Natural killer cell (primary cell): Measurements from ENCODE around the gene ZFHX2. TPM values are rescaled to one million over a fixed set of nuclear protein-coding genes. Genes with fewer than 3 reads are reported as not detected.

Experiments
- ATAC-seq, 3 donors: fragments of 150-1000 bp in 2 of 3; fragments of 200-7000 bp in 1 of 3; cut with Tn5 transposase; 1 replicate in 1 of 3; 2 replicates in 2 of 3; pipeline ENCODE4 v1.10.0; 2021; ENCODE audit warnings: mild to moderate bottlenecking in 2 of 3, moderate library complexity in 2 of 3
- DNase-seq, 2 donors: peaks; one replicate each; pipeline versions ENCODE4 v3.0.0 to v3.0.0-alpha.2; 2013 to 2021; ENCODE audit warnings: mixed read lengths in 1 of 2
- H3K27ac ChIP-seq: one replicate; pipeline ENCODE4 v1.5.1; 2013; ENCODE audit warnings: mild to moderate bottlenecking, low read length
- H3K27me3 ChIP-seq: one replicate; pipeline ENCODE4 v1.6.1; 2013; ENCODE audit warnings: low read length; ENCODE audit not compliant: control insufficient read depth, insufficient read depth
- H3K36me3 ChIP-seq: one replicate; pipeline ENCODE4 v1.6.1; 2013; ENCODE audit warnings: low read length; ENCODE audit not compliant: control insufficient read depth, insufficient read depth
- H3K4me1 ChIP-seq: one replicate; pipeline ENCODE4 v1.6.1; 2013; ENCODE audit warnings: low read length; ENCODE audit not compliant: control insufficient read depth, insufficient read depth
- H3K4me3 ChIP-seq: one replicate; pipeline ENCODE4 v1.5.1; 2013; ENCODE audit warnings: low read length
- H3K9me3 ChIP-seq: one replicate; pipeline ENCODE4 v1.6.1; 2013; ENCODE audit warnings: low read length; ENCODE audit not compliant: control insufficient read depth, insufficient read depth
- H3K27ac Mint-ChIP-seq, 2 donors: one replicate each; pipeline ENCODE4 v1.8.0; 2022; ENCODE audit warnings: mild to moderate bottlenecking in 2 of 2, mixed read lengths in 2 of 2, moderate library complexity in 1 of 2
- H3K27me3 Mint-ChIP-seq, 2 donors: one replicate each; pipeline ENCODE4 v1.8.0; 2022; ENCODE audit warnings: low read depth in 2 of 2, mixed read lengths in 2 of 2
- H3K36me3 Mint-ChIP-seq: one replicate; pipeline ENCODE4 v1.8.0; 2022; ENCODE audit warnings: mixed read lengths
- H3K4me1 Mint-ChIP-seq, 2 donors: one replicate each; pipeline ENCODE4 v1.8.0; 2022; ENCODE audit warnings: mixed read lengths in 2 of 2
- H3K4me3 Mint-ChIP-seq: one replicate; pipeline ENCODE4 v1.8.0; 2022; ENCODE audit warnings: mild to moderate bottlenecking, moderate library complexity, mixed read lengths
- H3K9me3 Mint-ChIP-seq, 2 donors: one replicate each; pipeline ENCODE4 v1.8.0; 2022; ENCODE audit warnings: mixed read lengths in 2 of 2
- WGBS: methylation state at CpG from one replicate; pipeline ENCODE4 v1.1.7; 2013; ENCODE audit warnings: missing lambda C conversion rate; ENCODE audit not compliant: insufficient coverage; 5-methylcytosine and 5-hydroxymethylcytosine counted together
- intact Hi-C: fragments of 100-400 bp; cut with micrococcal nuclease; formaldehyde crosslinking; loops from one replicate; pipeline ENCODE4 v1.14.2; 2022
- total RNA-seq, 4 donors: library from RNA; stranded (reverse); fragments of 120-200 nt in 1 of 4; gene quantifications; one replicate each; pipeline versions ENCODE4 v1.2.3 to v1.2.4, GENCODE V29; 2013 to 2022
- TF ChIP-seq, protein P1 (sequence below): fragments of 200-600 bp; IDR thresholded peaks from one replicate; pipeline ENCODE4 v1.8.0; 2022; ENCODE audit warnings: antibody characterized with exemption

The ZFHX2 gene
- total RNA-seq, 3 donors from 2014 or later (not counting 1 experiment from before 2014, with no cell fraction given): 0.07 to 0.72 (median 0.45) TPM

- Mint-ChIP-seq H3K4me3 (no peak overlapping the region), H3K9me3 (no peaks in the 10 kb centered on the region), H3K4me1 (peaks cover 0 to 3% of the 10 kb centered on the region in 2 donors), H3K36me3 (no peaks in the 10 kb centered on the region), H3K27me3 (no peaks in the 10 kb centered on the region), H3K27ac (no peak overlapping the region)
- ATAC-seq (no peak), DNase-seq (no peak)
- TF ChIP-seq, protein P1, sequence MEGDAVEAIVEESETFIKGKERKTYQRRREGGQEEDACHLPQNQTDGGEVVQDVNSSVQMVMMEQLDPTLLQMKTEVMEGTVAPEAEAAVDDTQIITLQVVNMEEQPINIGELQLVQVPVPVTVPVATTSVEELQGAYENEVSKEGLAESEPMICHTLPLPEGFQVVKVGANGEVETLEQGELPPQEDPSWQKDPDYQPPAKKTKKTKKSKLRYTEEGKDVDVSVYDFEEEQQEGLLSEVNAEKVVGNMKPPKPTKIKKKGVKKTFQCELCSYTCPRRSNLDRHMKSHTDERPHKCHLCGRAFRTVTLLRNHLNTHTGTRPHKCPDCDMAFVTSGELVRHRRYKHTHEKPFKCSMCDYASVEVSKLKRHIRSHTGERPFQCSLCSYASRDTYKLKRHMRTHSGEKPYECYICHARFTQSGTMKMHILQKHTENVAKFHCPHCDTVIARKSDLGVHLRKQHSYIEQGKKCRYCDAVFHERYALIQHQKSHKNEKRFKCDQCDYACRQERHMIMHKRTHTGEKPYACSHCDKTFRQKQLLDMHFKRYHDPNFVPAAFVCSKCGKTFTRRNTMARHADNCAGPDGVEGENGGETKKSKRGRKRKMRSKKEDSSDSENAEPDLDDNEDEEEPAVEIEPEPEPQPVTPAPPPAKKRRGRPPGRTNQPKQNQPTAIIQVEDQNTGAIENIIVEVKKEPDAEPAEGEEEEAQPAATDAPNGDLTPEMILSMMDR: no peak
- no peaks in the 10 kb centered on the region for H3K36me3 ChIP-seq
- intact Hi-C loops: no loop called here
- no peaks in the 10 kb centered on the region for H3K4me1 ChIP-seq
- WGBS: 88% methylated on average over 4 of the region's 4 CpGs
- H3K27ac ChIP-seq: no peak overlapping the region
- no peaks in the 10 kb centered on the region for H3K9me3 ChIP-seq
- H3K4me3 ChIP-seq: no peak overlapping the region
- H3K27me3 ChIP-seq: no peaks in the 10 kb centered on the region
Observed at GRCh38 chr14:23518709-23519108, 32.9 kb downstream of the ZFHX2 start.

- Mint-ChIP-seq H3K9me3 (no peaks in the 10 kb centered on the region), H3K4me1 (peaks cover 0 to 7% of the 10 kb centered on the region in 2 donors), H3K27ac (no peak overlapping the region), H3K4me3 (no peak overlapping the region), H3K27me3 (no peaks in the 10 kb centered on the region), H3K36me3 (no peaks in the 10 kb centered on the region)
- ATAC-seq: no peak
- H3K4me3 ChIP-seq: no peak overlapping the region
- no peaks in the 10 kb centered on the region for H3K9me3 ChIP-seq
- WGBS: 95% methylated on average over 2 of the region's 6 CpGs
- no peak overlapping the region for H3K27ac ChIP-seq
- TF ChIP-seq, protein P1: no peak
- intact Hi-C loops: no loop called here
- no peaks in the 10 kb centered on the region for H3K4me1 ChIP-seq
- no peaks in the 10 kb centered on the region for H3K27me3 ChIP-seq
- DNase-seq: no peak
- no peaks in the 10 kb centered on the region for H3K36me3 ChIP-seq
Observed at GRCh38 chr14:23517650-23518326, 33.8 kb downstream of the ZFHX2 start.

DNA sequence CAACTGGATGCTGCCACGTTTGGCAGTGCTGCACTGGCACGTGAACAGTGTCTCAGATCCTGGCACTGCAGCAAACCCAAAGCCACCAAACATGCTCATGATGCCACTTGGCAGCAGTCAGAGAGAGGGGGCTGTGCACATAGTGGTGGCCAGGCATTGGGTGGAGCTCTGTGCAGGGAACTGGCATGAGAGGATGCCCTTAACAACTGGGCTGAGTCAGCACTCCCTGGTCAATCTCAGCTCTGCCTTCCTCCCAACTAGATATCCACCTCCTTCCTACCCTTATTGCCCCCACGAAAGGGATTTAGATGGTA lies 37.0 kb downstream of the ZFHX2 start:
- no peaks in the 10 kb centered on the region for H3K36me3 Mint-ChIP-seq
- no peak overlapping the region for H3K4me3 Mint-ChIP-seq
- no peaks in the 10 kb centered on the region for H3K27me3 Mint-ChIP-seq
- no peaks in the 10 kb centered on the region for H3K9me3 ChIP-seq
- no peak overlapping the region for H3K4me3 ChIP-seq
- H3K27ac Mint-ChIP-seq: no peak overlapping the region
- peaks cover 6 to 17% of the 10 kb centered on the region in 2 donors for H3K4me1 Mint-ChIP-seq
- intact Hi-C loops: no loop called here
- H3K9me3 Mint-ChIP-seq: no peaks in the 10 kb centered on the region
- no peak for DNase-seq
- ATAC-seq: no peak
- TF ChIP-seq, protein P1: no peak
- H3K27me3 ChIP-seq: no peaks in the 10 kb centered on the region
- peaks cover 3% of the 10 kb centered on the region for H3K4me1 ChIP-seq
- 94% methylated on average over 3 of the region's 3 CpGs for WGBS
- no peak overlapping the region for H3K27ac ChIP-seq
- H3K36me3 ChIP-seq: no peaks in the 10 kb centered on the region
